ENCODE data around the gene TRA2A.

TRA2A gene

DNA sequence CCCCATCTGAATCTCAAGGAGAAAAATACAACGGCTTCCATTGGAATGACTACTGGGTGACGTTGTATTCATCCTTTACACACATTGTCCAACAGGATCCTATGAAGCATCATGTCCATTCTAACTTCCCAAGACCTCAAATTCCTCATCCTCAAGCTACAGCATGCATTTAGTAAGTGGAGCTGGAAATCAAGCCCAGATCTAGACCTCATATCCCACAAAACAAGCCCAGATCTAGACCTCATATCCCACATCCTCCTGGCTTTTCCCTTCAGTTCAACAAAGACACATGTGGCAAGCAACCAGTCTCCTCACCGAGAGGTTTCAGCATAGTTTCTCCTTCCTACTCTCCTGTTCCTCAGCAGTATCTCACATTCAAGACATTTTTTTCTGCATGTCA, 73.7 kb downstream of the TRA2A start:
- H3K4me1 ChIP-seq (ENCODE audit: control insufficient read depth, low read length): peaks cover 12% of the 10 kb centered on the region
- no peak overlapping the region for H3K4me2 ChIP-seq (ENCODE audit: low read length)
- H3K9me3 ChIP-seq (ENCODE audit: control insufficient read depth, insufficient read depth, low read length): no peaks in the 10 kb centered on the region
- H4K20me1 ChIP-seq (ENCODE audit: control insufficient read depth, insufficient read depth, low read depth, low read length): peaks cover 68% of the 10 kb centered on the region
- no peak overlapping the region for H3K4me3 ChIP-seq (ENCODE audit: low read length)
- TF ChIP-seq EZH2phosphoT487 (IDR thresholded peaks at IDR 0.05; ENCODE audit: borderline replicate concordance, low read length): no peak
- TF ChIP-seq, protein P1, sequence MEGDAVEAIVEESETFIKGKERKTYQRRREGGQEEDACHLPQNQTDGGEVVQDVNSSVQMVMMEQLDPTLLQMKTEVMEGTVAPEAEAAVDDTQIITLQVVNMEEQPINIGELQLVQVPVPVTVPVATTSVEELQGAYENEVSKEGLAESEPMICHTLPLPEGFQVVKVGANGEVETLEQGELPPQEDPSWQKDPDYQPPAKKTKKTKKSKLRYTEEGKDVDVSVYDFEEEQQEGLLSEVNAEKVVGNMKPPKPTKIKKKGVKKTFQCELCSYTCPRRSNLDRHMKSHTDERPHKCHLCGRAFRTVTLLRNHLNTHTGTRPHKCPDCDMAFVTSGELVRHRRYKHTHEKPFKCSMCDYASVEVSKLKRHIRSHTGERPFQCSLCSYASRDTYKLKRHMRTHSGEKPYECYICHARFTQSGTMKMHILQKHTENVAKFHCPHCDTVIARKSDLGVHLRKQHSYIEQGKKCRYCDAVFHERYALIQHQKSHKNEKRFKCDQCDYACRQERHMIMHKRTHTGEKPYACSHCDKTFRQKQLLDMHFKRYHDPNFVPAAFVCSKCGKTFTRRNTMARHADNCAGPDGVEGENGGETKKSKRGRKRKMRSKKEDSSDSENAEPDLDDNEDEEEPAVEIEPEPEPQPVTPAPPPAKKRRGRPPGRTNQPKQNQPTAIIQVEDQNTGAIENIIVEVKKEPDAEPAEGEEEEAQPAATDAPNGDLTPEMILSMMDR (IDR thresholded peaks at IDR 0.05; ENCODE audit: low read depth, low read length, poor library complexity, severe bottlenecking): no peak
- no peak overlapping the region for H3K27ac ChIP-seq (ENCODE audit: low read depth, low read length)
- peaks cover 97% of the 10 kb centered on the region for H3K36me3 ChIP-seq (ENCODE audit: control insufficient read depth, low read length)
- H3K27me3 ChIP-seq (ENCODE audit: control insufficient read depth, low read length): no peaks in the 10 kb centered on the region
- no peaks in the 10 kb centered on the region for H3F3A ChIP-seq (ENCODE audit: control insufficient read depth, insufficient read depth)
- H3K79me2 ChIP-seq (ENCODE audit: control insufficient read depth, low read length): peaks cover 100% of the 10 kb centered on the region
- H3K9me2 ChIP-seq (replicated peaks; ENCODE audit: control insufficient read depth, low read length): no peaks in the 10 kb centered on the region

DNA sequence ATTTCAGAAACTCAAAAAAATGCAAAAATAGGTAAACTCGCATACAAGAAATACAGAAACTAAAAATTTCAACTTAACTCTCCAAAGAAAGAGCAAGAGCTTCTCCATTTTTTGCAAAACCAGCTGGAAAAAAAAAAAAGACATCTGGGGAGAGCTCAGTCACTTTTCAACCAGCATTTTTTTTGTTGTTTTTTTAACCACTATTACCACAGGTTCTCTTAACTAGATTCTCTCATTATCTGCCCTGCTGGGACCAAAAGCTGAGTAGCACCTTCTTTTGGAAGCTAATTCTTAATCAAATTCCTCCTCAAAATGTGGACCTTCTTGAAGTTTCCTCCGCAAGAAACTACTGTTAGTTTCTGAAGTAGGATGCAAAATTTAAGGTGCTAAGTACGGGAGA, 75.7 kb downstream of the TRA2A start:
- H3K27ac ChIP-seq (ENCODE audit: low read depth, low read length): no peak overlapping the region
- no peaks in the 10 kb centered on the region for H3F3A ChIP-seq (ENCODE audit: control insufficient read depth, insufficient read depth)
- no peaks in the 10 kb centered on the region for H3K27me3 ChIP-seq (ENCODE audit: control insufficient read depth, low read length)
- H3K4me1 ChIP-seq (ENCODE audit: control insufficient read depth, low read length): 0 out of 2 replicates have a peak, but pooled peaks cover 3% of the 10 kb centered on the region
- H3K4me3 ChIP-seq (ENCODE audit: low read length): no peak overlapping the region
- H3K36me3 ChIP-seq (ENCODE audit: control insufficient read depth, low read length): peaks cover 80% of the 10 kb centered on the region
- H3K9me3 ChIP-seq (ENCODE audit: control insufficient read depth, insufficient read depth, low read length): no peaks in the 10 kb centered on the region
- H3K79me2 ChIP-seq (ENCODE audit: control insufficient read depth, low read length): peaks cover 100% of the 10 kb centered on the region
- H4K20me1 ChIP-seq (ENCODE audit: control insufficient read depth, insufficient read depth, low read depth, low read length): peaks cover 59% of the 10 kb centered on the region
- no peak for TF ChIP-seq EZH2phosphoT487 (IDR thresholded peaks at IDR 0.05; ENCODE audit: borderline replicate concordance, low read length)
- TF ChIP-seq, protein P1 (IDR thresholded peaks at IDR 0.05; ENCODE audit: low read depth, low read length, poor library complexity, severe bottlenecking): no peak
- no peak overlapping the region for H3K4me2 ChIP-seq (ENCODE audit: low read length)
- no peaks in the 10 kb centered on the region for H3K9me2 ChIP-seq (replicated peaks; ENCODE audit: control insufficient read depth, low read length)

DNA sequence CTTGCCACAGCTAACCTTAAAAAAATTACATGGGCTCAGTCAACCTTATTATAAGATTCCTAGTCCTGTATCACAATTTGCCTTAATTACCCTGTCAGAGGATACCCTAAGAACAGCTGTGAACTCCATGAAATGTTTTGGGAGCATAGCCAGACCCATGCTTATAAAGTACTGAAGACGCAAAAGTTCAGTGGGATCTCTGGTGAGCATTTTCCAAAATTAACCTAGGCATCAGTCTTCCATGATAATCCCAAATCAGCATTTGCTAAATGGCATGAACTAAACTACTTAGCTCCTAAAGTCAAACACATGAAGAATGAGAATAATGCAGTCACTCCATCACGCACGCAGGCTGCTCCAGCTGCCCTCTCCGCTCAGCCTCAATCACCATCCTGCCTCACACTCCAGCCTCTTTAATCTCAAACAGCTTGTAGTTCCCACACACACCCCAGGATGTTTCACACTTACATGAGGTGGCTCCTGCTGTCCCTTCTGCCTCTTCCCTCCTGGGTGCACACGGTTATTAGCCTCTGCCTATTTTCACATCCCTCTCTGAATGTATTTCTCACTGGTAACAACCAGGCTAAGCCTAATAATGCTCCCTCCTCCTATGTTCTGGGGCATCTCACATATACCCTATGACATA, 76.8 kb downstream of the TRA2A start:
- peaks cover 62% of the 10 kb centered on the region for H4K20me1 ChIP-seq (ENCODE audit: control insufficient read depth, insufficient read depth, low read depth, low read length)
- TF ChIP-seq EZH2phosphoT487 (IDR thresholded peaks at IDR 0.05; ENCODE audit: borderline replicate concordance, low read length): no peak
- TF ChIP-seq, protein P1 (IDR thresholded peaks at IDR 0.05; ENCODE audit: low read depth, low read length, poor library complexity, severe bottlenecking): no peak

More for the DNA sequence above, 76.8 kb downstream of the TRA2A start:
- Histone ChIP-seq H3K4me1 (ENCODE audit: control insufficient read depth, low read length) (peaks cover 12% of the 10 kb centered on the region), H3K9me3 (ENCODE audit: control insufficient read depth, insufficient read depth, low read length) (no peaks in the 10 kb centered on the region), H3K27me3 (ENCODE audit: control insufficient read depth, low read length) (no peaks in the 10 kb centered on the region), H3F3A (ENCODE audit: control insufficient read depth, insufficient read depth) (no peaks in the 10 kb centered on the region), H3K9me2 (replicated peaks; ENCODE audit: control insufficient read depth, low read length) (no peaks in the 10 kb centered on the region), H3K27ac (ENCODE audit: low read depth, low read length) (no peak overlapping the region), H3K4me2 (ENCODE audit: low read length) (no peak overlapping the region), H3K36me3 (ENCODE audit: control insufficient read depth, low read length) (peaks cover 81% of the 10 kb centered on the region), H3K79me2 (ENCODE audit: control insufficient read depth, low read length) (peaks cover 100% of the 10 kb centered on the region), H3K4me3 (ENCODE audit: low read length) (no peak overlapping the region)
